GM23338 (cell line): Measurements from ENCODE around the gene UBFD1. TPM values are rescaled to one million over a fixed set of nuclear protein-coding genes. Genes with fewer than 3 reads are reported as not detected.

ENCODE experiments used
- ATAC-seq: fragments of 200-7000 bp; cut with Tn5 transposase; 3 replicates; pipeline ENCODE4 v1.9.1; 2020
- DNase-seq: peaks from one replicate; pipeline ENCODE4 v3.0.0-alpha.2; 2015; ENCODE audit warnings: low spot score
- H2AFZ ChIP-seq: fragments of 200-600 bp; sonication (generic); 2 replicates; pipeline ENCODE4 v1.8.0; 2016; ENCODE audit warnings: antibody characterized with exemption, mild to moderate bottlenecking, moderate library complexity
- H3F3A ChIP-seq: fragments of 200-600 bp; sonication (generic); replicated peaks from 2 replicates; pipeline ENCODE4 v1.8.0; 2017; ENCODE audit warnings: antibody characterized with exemption, mixed run types, low read depth
- H3K27ac ChIP-seq: fragments of 200-600 bp; sonication (generic); 2 replicates; pipeline ENCODE4 v1.6.1; 2016; ENCODE audit warnings: low read depth
- H3K27me3 ChIP-seq: fragments of 200-600 bp; sonication (generic); 2 replicates; pipeline ENCODE4 v1.8.0; 2016; ENCODE audit warnings: mild to moderate bottlenecking, mixed run types, moderate library complexity; ENCODE audit not compliant: insufficient read depth
- H3K36me3 ChIP-seq: fragments of 200-600 bp; sonication (generic); 2 replicates; pipeline ENCODE4 v1.8.0; 2016; ENCODE audit warnings: mild to moderate bottlenecking; ENCODE audit not compliant: insufficient read depth
- H3K4me1 ChIP-seq: fragments of 200-600 bp; sonication (generic); 2 replicates; pipeline ENCODE4 v1.8.0; 2016; ENCODE audit warnings: mild to moderate bottlenecking, moderate library complexity; ENCODE audit not compliant: insufficient read depth
- H3K4me2 ChIP-seq: fragments of 200-600 bp; sonication (generic); 2 replicates; pipeline ENCODE4 v1.7.1; 2017; ENCODE audit warnings: mixed run types
- H3K4me3 ChIP-seq: fragments of 200-600 bp; sonication (generic); 2 replicates; pipeline ENCODE4 v1.6.1; 2016; ENCODE audit warnings: mixed run types
- H3K79me2 ChIP-seq: fragments of 200-600 bp; sonication (generic); replicated peaks from 2 replicates; pipeline ENCODE4 v1.8.0; 2017; ENCODE audit warnings: mild to moderate bottlenecking; ENCODE audit not compliant: insufficient read depth
- H3K9me2 ChIP-seq: fragments of 200-600 bp; sonication (generic); 2 replicates; pipeline ENCODE4 v1.8.0; 2017; ENCODE audit not compliant: insufficient read depth
- H4K20me1 ChIP-seq: fragments of 200-600 bp; sonication (generic); replicated peaks from 2 replicates; pipeline ENCODE4 v1.8.0; 2017; ENCODE audit warnings: mild to moderate bottlenecking; ENCODE audit not compliant: insufficient read depth
- H3K27ac Mint-ChIP-seq: 2 replicates; pipeline ENCODE4 v1.8.0; 2020; ENCODE audit warnings: inconsistent platforms, mild to moderate bottlenecking, moderate library complexity, mixed read lengths
- H3K27me3 Mint-ChIP-seq: 3 replicates; pipeline ENCODE4 v1.8.0; 2022; ENCODE audit warnings: low read depth, mild to moderate bottlenecking, moderate library complexity, mixed read lengths, inconsistent platforms; ENCODE audit not compliant: insufficient read depth, poor library complexity
- H3K36me3 Mint-ChIP-seq: 3 replicates; pipeline ENCODE4 v1.8.0; 2021; ENCODE audit warnings: low read depth, mild to moderate bottlenecking, inconsistent platforms, moderate library complexity, mixed read lengths
- H3K4me1 Mint-ChIP-seq: 3 replicates; pipeline ENCODE4 v1.8.0; 2020; ENCODE audit warnings: mild to moderate bottlenecking, inconsistent platforms, mixed read lengths
- H3K4me3 Mint-ChIP-seq: 3 replicates; pipeline ENCODE4 v1.8.0; 2021; ENCODE audit warnings: moderate library complexity, mild to moderate bottlenecking, inconsistent platforms, mixed read lengths
- H3K9me3 Mint-ChIP-seq: 3 replicates; pipeline ENCODE4 v1.8.0; 2020; ENCODE audit warnings: moderate library complexity, mild to moderate bottlenecking, inconsistent platforms, mixed read lengths
- CREB1 ChIP-seq: fragments of 250-450 bp; sonication (Bioruptor Pico); IDR thresholded peaks from 2 replicates; pipeline ENCODE4 v1.5.0; 2020; ENCODE audit warnings: low read depth, mild to moderate bottlenecking, moderate library complexity
- ETS1 ChIP-seq: IDR thresholded peaks from 2 replicates; pipeline ENCODE4 v1.6.1; 2016; ENCODE audit warnings: antibody characterized with exemption
- EZH2 ChIP-seq: fragments of 200-600 bp; sonication (generic); IDR thresholded peaks from one replicate; pipeline ENCODE4 v1.8.0; 2017; ENCODE audit warnings: antibody characterized with exemption, mild to moderate bottlenecking, low read depth; ENCODE audit not compliant: unreplicated experiment
- JUNB ChIP-seq: IDR thresholded peaks from one replicate; pipeline ENCODE4 v1.6.1; 2016; ENCODE audit warnings: antibody characterized with exemption; ENCODE audit not compliant: unreplicated experiment
- NANOG ChIP-seq: IDR thresholded peaks from 2 replicates; pipeline ENCODE4 v1.6.1; 2016; ENCODE audit warnings: antibody characterized with exemption, borderline replicate concordance
- POLR2AphosphoS5 ChIP-seq: IDR thresholded peaks from 2 replicates; pipeline ENCODE4 v1.6.1; 2016; ENCODE audit warnings: antibody characterized with exemption, low read depth
- REST ChIP-seq: IDR thresholded peaks from one replicate; pipeline ENCODE4 v1.6.1; 2018; ENCODE audit warnings: antibody characterized with exemption; ENCODE audit not compliant: unreplicated experiment
- STAT1 ChIP-seq: IDR thresholded peaks from one replicate; pipeline ENCODE4 v1.6.1; 2016; ENCODE audit warnings: antibody characterized with exemption; ENCODE audit not compliant: unreplicated experiment
- ZNF114 ChIP-seq: fragments of 250-450 bp; sonication (Bioruptor Pico); IDR thresholded peaks from 2 replicates; pipeline ENCODE4 v1.5.0; 2020; ENCODE audit warnings: mild to moderate bottlenecking, moderate library complexity
- ZNF331 ChIP-seq: fragments of 250-450 bp; sonication (Bioruptor Pico); IDR thresholded peaks from 2 replicates; pipeline ENCODE4 v1.5.0; 2020; ENCODE audit warnings: low read depth, mild to moderate bottlenecking, moderate library complexity
- ZNF462 ChIP-seq: fragments of 250-450 bp; sonication (Bioruptor Pico); IDR thresholded peaks from 2 replicates; pipeline ENCODE4 v1.5.0; 2020; ENCODE audit warnings: mild to moderate bottlenecking, moderate library complexity
- polyA plus RNA-seq: library from polyadenylated mRNA; unstranded; fragments of >200 nt; fragmentation: Nextera tagmentation; extraction: Ambion mirVana; gene quantifications from 2 replicates; pipeline ENCODE4 v1.2.1, GENCODE V29; 2016
- total RNA-seq: library from RNA; depleted of rRNA; stranded (reverse); fragments of >200 nt; shearing (Covaris generic); gene quantifications from 2 replicates; pipeline ENCODE4 v1.2.3, GENCODE V29; 2014
- TF ChIP-seq, protein P1 (sequence below), 2 experiments: fragments of 200-600 bp in 1 of 2; sonication (generic) in 1 of 2; conservative IDR thresholded peaks; 2 replicates each; pipeline versions ENCODE4 v1.5.1 to v1.6.1; 2016 to 2017; ENCODE audit warnings: antibody characterized with exemption in 2 of 2, low read depth in 2 of 2, mild to moderate bottlenecking in 2 of 2, moderate library complexity in 1 of 2

The UBFD1 gene
- total and polyA plus RNA-seq, 2 experiments from 2014 or later, result 28.5 to 249 TPM

DNA sequence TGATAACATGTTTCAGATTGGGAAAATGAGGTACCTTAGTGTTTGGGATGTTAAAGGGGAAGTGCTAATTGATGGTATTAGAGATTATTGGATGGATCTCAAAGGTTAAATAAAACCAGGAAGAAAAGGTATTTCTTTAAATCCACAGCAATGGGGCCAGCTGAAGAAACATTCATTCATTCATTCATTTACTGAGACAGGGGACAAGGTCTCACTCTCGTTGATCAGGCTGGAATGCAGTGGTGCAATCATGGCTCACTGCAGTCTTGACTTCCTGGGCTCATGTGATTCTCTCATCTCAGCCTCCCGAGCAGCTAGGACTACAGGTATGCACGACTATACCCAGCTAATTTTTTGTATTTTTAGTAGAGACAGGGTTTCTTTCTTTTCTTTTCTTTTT lies 20.1 kb upstream of the UBFD1 start:
- H3K4me2 ChIP-seq, result no peak overlapping the region
- no peaks in the 10 kb centered on the region for H3K9me3 Mint-ChIP-seq
- H3K4me3 ChIP-seq, result no peak overlapping the region
- peaks cover 2% of the 10 kb centered on the region for H4K20me1 ChIP-seq
- no peaks in the 10 kb centered on the region for H3K4me1 Mint-ChIP-seq
- TF ChIP-seq ETS1 (no peak), ZNF331 (CRISPR knock-in tag) (no peak), JUNB (no peak), NANOG (no peak), ZNF462 (CRISPR knock-in tag) (no peak), REST (no peak), EZH2 (no peak), ZNF114 (CRISPR knock-in tag) (no peak), CREB1 (CRISPR knock-in tag) (no peak), POLR2AphosphoS5 (no peak), STAT1 (no peak)
- TF ChIP-seq, protein P1, sequence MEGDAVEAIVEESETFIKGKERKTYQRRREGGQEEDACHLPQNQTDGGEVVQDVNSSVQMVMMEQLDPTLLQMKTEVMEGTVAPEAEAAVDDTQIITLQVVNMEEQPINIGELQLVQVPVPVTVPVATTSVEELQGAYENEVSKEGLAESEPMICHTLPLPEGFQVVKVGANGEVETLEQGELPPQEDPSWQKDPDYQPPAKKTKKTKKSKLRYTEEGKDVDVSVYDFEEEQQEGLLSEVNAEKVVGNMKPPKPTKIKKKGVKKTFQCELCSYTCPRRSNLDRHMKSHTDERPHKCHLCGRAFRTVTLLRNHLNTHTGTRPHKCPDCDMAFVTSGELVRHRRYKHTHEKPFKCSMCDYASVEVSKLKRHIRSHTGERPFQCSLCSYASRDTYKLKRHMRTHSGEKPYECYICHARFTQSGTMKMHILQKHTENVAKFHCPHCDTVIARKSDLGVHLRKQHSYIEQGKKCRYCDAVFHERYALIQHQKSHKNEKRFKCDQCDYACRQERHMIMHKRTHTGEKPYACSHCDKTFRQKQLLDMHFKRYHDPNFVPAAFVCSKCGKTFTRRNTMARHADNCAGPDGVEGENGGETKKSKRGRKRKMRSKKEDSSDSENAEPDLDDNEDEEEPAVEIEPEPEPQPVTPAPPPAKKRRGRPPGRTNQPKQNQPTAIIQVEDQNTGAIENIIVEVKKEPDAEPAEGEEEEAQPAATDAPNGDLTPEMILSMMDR (conservative IDR thresholded peaks at IDR 0.05; ENCODE audit: low read depth in 2 of 2), result no peak
- peaks cover 61% of the 10 kb centered on the region for H3K36me3 Mint-ChIP-seq
- no peak overlapping the region for H3K27ac Mint-ChIP-seq
- no peaks in the 10 kb centered on the region for H3K79me2 ChIP-seq
- H3K27me3 ChIP-seq, result no peaks in the 10 kb centered on the region
- H3F3A ChIP-seq, result no peaks in the 10 kb centered on the region
- DNase-seq (no peak), ATAC-seq (no peak)
- H2AFZ ChIP-seq, result no peak overlapping the region
- no peak overlapping the region for H3K27ac ChIP-seq
- no peaks in the 10 kb centered on the region for H3K9me2 ChIP-seq
- H3K4me3 Mint-ChIP-seq, result no peak overlapping the region
- peaks cover 49% of the 10 kb centered on the region for H3K36me3 ChIP-seq
- H3K27me3 Mint-ChIP-seq, result peaks cover 8% of the 10 kb centered on the region
- no peaks in the 10 kb centered on the region for H3K4me1 ChIP-seq
